Astrocyte (in vitro differentiated cells and primary cell): ENCODE measurements around the gene ZEB2. TPM values are rescaled to one million over a fixed set of nuclear protein-coding genes. Genes with fewer than 3 reads are reported as not detected.

Experiments
- DNase-seq: peaks from one replicate; pipeline ENCODE4 v3.0.0-alpha.2; 2010; ENCODE audit warnings: low read depth
- FAIRE-seq: peaks from 2 replicates; lab custom pipeline; 2011; peaks lifted over from hg19 to GRCh38; lab: Jason Lieb, UNC
- H2AFZ ChIP-seq: 2 replicates; pipeline ENCODE4 v1.6.0; 2012; ENCODE audit warnings: low read depth, low read length, inconsistent platforms
- H3K27ac ChIP-seq: 2 replicates; pipeline ENCODE4 v1.5.1; 2011; ENCODE audit warnings: low read depth, low read length, inconsistent platforms
- H3K27me3 ChIP-seq: 2 replicates; pipeline ENCODE4 v1.6.0; 2011; ENCODE audit warnings: low read length, inconsistent platforms; ENCODE audit not compliant: insufficient read depth
- H3K36me3 ChIP-seq: 2 replicates; pipeline ENCODE4 v1.5.1; 2011; ENCODE audit warnings: low read length, inconsistent platforms; ENCODE audit not compliant: insufficient read depth
- H3K4me1 ChIP-seq: 2 replicates; pipeline ENCODE4 v1.5.1; 2011; ENCODE audit warnings: low read length, inconsistent platforms; ENCODE audit not compliant: insufficient read depth
- H3K4me2 ChIP-seq: 2 replicates; pipeline ENCODE4 v1.6.0; 2012; ENCODE audit warnings: low read length, inconsistent platforms
- H3K4me3 ChIP-seq: 2 replicates; pipeline ENCODE4 v1.5.1; 2011; ENCODE audit warnings: low read depth, mild to moderate bottlenecking, low read length, inconsistent platforms; ENCODE audit not compliant: insufficient read depth
- H3K79me2 ChIP-seq: 2 replicates; pipeline ENCODE4 v1.6.0; 2012; ENCODE audit warnings: mild to moderate bottlenecking, low read length, inconsistent platforms; ENCODE audit not compliant: insufficient read depth
- H3K9ac ChIP-seq: 2 replicates; pipeline ENCODE4 v1.6.0; 2012; ENCODE audit warnings: mild to moderate bottlenecking, low read length, inconsistent platforms
- H3K9me3 ChIP-seq: 2 replicates; pipeline ENCODE4 v1.5.1; 2012; ENCODE audit warnings: low read depth, mild to moderate bottlenecking, low read length, inconsistent platforms; ENCODE audit not compliant: insufficient read depth
- H4K20me1 ChIP-seq: 2 replicates; pipeline ENCODE4 v1.6.0; 2012; ENCODE audit warnings: low read length, inconsistent platforms; ENCODE audit not compliant: insufficient read depth
- H3K27ac Mint-ChIP-seq: one replicate; pipeline ENCODE4 v1.8.0; 2021; ENCODE audit warnings: mild to moderate bottlenecking, mixed read lengths; ENCODE audit not compliant: unreplicated experiment
- H3K27me3 Mint-ChIP-seq: one replicate; pipeline ENCODE4 v1.8.0; 2021; ENCODE audit warnings: low read depth, mixed read lengths; ENCODE audit not compliant: unreplicated experiment
- H3K36me3 Mint-ChIP-seq: one replicate; pipeline ENCODE4 v1.8.0; 2021; ENCODE audit warnings: low read depth, mixed read lengths; ENCODE audit not compliant: unreplicated experiment
- H3K4me1 Mint-ChIP-seq: one replicate; pipeline ENCODE4 v1.8.0; 2021; ENCODE audit warnings: low read depth, mixed read lengths; ENCODE audit not compliant: unreplicated experiment
- H3K4me3 Mint-ChIP-seq: one replicate; pipeline ENCODE4 v1.8.0; 2021; ENCODE audit warnings: mild to moderate bottlenecking, moderate library complexity, mixed read lengths; ENCODE audit not compliant: unreplicated experiment
- H3K9me3 Mint-ChIP-seq: one replicate; pipeline ENCODE4 v1.8.0; 2021; ENCODE audit warnings: mild to moderate bottlenecking, mixed read lengths; ENCODE audit not compliant: unreplicated experiment
- EZH2 ChIP-seq: IDR thresholded peaks from 2 replicates; pipeline ENCODE4 v1.6.1; 2012; ENCODE audit warnings: mild to moderate bottlenecking, low read length, inconsistent platforms; ENCODE audit not compliant: insufficient read depth
- total RNA-seq: library from RNA; stranded (reverse); gene quantifications from 2 replicates; pipeline ENCODE4 v1.2.1, GENCODE V29; 2021
- TF ChIP-seq, protein P1 (sequence below): IDR thresholded peaks from 2 replicates; pipeline ENCODE4 v1.5.1; 2011; ENCODE audit warnings: low read depth, mild to moderate bottlenecking, inconsistent platforms, low read length, moderate library complexity; ENCODE audit not compliant: insufficient read depth

Gene ZEB2
- total RNA-seq, 1 donor from 2014 or later = 84.9 TPM

DNA sequence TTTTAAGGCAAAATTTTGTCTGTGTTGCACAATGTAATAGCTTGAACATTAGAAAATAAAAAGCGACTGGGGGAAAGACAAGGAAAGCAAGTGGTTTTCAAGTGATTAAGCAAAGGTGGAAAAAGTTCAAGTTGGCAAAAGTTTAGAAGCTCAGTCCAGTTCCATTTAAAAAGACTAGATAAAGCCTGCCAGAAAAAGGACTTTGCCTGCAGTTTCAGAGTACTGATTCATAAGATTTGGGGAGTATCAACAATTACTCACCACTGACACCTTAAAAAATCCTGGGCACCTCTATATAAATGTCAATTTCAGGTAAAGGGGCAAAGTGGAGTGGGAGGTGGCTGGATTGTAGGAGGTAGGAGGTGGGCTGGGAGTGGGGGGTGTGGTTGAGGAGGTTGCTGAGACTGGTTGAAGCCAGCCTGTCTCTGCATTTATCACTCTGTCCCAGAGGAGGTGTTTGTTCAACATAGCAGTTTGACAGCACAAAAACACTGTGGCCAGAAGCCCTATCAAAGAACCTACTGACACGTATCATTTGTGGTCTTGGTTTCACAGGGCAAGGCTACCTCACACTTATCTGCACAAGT, 14.6 kb downstream of the ZEB2 start:
- Mint-ChIP-seq H3K36me3 (peaks cover 4% of the 10 kb centered on the region), H3K9me3 (no peaks in the 10 kb centered on the region), H3K27ac (no peak overlapping the region), H3K4me3 (no peak overlapping the region), H3K4me1 (peaks cover 76% of the 10 kb centered on the region), H3K27me3 (no peaks in the 10 kb centered on the region)
- no peak overlapping the region for H3K27ac ChIP-seq
- H3K9me3 ChIP-seq = no peaks in the 10 kb centered on the region
- no peak overlapping the region for H3K4me3 ChIP-seq
- no peak overlapping the region for H2AFZ ChIP-seq
- no peak for TF ChIP-seq EZH2
- TF ChIP-seq, protein P1, sequence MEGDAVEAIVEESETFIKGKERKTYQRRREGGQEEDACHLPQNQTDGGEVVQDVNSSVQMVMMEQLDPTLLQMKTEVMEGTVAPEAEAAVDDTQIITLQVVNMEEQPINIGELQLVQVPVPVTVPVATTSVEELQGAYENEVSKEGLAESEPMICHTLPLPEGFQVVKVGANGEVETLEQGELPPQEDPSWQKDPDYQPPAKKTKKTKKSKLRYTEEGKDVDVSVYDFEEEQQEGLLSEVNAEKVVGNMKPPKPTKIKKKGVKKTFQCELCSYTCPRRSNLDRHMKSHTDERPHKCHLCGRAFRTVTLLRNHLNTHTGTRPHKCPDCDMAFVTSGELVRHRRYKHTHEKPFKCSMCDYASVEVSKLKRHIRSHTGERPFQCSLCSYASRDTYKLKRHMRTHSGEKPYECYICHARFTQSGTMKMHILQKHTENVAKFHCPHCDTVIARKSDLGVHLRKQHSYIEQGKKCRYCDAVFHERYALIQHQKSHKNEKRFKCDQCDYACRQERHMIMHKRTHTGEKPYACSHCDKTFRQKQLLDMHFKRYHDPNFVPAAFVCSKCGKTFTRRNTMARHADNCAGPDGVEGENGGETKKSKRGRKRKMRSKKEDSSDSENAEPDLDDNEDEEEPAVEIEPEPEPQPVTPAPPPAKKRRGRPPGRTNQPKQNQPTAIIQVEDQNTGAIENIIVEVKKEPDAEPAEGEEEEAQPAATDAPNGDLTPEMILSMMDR = no peak
- DNase-seq = peak; percentile 65
- FAIRE-seq = peak; percentile 71
- H3K9ac ChIP-seq = no peak overlapping the region
- peaks cover 76% of the 10 kb centered on the region for H3K79me2 ChIP-seq
- H3K27me3 ChIP-seq = no peaks in the 10 kb centered on the region
- peaks cover 14% of the 10 kb centered on the region for H4K20me1 ChIP-seq
- peak overlapping the region; percentile 11 for H3K4me2 ChIP-seq
- peaks cover 18% of the 10 kb centered on the region for H3K4me1 ChIP-seq
- no peaks in the 10 kb centered on the region for H3K36me3 ChIP-seq

DNA sequence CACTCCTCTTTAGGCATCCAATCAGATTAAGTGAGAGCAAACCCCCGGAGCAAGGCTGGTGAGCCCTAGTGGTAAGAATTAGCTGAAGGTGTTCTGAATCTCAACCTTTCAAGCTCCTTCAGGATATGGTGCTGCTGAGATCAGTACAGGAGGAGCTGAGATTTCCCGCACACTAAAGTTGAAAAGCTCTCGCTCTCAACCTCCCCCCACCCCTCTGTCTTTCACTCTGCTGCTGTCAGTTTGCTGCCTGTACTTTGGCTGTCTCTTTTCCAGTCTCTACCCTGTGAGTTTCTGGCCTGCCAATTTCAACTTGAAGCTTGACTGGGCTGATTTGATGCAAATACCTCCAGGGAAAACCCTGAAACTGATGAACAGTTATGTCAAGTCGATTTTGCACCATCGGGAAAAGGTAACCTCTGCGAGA, 15.7 kb downstream of the ZEB2 start:
- H3K27me3 ChIP-seq = no peaks in the 10 kb centered on the region

DNA sequence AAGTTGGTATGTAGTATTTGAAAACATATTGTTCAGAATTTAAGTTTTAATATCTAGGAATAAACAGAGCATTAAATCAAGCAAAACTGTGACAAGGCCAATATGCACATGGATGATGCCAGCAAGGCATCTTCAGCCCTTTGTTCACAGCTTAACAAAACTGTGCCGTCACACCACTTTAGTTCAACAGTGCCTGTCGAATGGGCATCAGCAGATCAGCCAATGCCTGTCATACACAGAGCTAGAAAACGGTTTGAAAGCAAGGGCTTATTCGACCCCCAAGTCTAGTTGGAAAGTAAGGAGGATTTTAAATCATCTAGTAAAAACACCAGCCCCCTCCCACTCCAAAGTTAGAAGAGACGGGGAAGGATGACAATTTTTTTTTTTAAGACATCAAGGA, 16.7 kb downstream of the ZEB2 start:
- Mint-ChIP-seq H3K27ac (no peak overlapping the region), H3K9me3 (no peaks in the 10 kb centered on the region), H3K36me3 (peaks cover 4% of the 10 kb centered on the region), H3K27me3 (no peaks in the 10 kb centered on the region), H3K4me1 (peaks cover 58% of the 10 kb centered on the region), H3K4me3 (no peak overlapping the region)
- TF ChIP-seq, protein P1 = no peak
- TF ChIP-seq EZH2 = no peak
- peaks cover 4% of the 10 kb centered on the region for H3K36me3 ChIP-seq
- H2AFZ ChIP-seq = no peak overlapping the region
- H3K4me1 ChIP-seq = peaks cover 10% of the 10 kb centered on the region
- H3K9me3 ChIP-seq = no peaks in the 10 kb centered on the region
- no peak for FAIRE-seq
- DNase-seq = no peak
- peaks cover 71% of the 10 kb centered on the region for H3K79me2 ChIP-seq
- H3K4me3 ChIP-seq = no peak overlapping the region
- no peak overlapping the region for H3K4me2 ChIP-seq
- H4K20me1 ChIP-seq = peaks cover 14% of the 10 kb centered on the region
- H3K9ac ChIP-seq = no peak overlapping the region
- no peak overlapping the region for H3K27ac ChIP-seq
- no peaks in the 10 kb centered on the region for H3K27me3 ChIP-seq

More for the DNA sequence above, 15.7 kb downstream of the ZEB2 start:
- Mint-ChIP-seq H3K27me3 (no peaks in the 10 kb centered on the region), H3K27ac (peak overlapping the region; percentile 49), H3K4me1 (peaks cover 68% of the 10 kb centered on the region), H3K36me3 (peaks cover 4% of the 10 kb centered on the region), H3K4me3 (no peak overlapping the region), H3K9me3 (no peaks in the 10 kb centered on the region)
- peaks cover 4% of the 10 kb centered on the region for H3K36me3 ChIP-seq
- H3K9ac ChIP-seq = no peak overlapping the region
- no peak overlapping the region for H3K4me3 ChIP-seq
- no peaks in the 10 kb centered on the region for H3K9me3 ChIP-seq
- peaks cover 73% of the 10 kb centered on the region for H3K79me2 ChIP-seq
- H2AFZ ChIP-seq = no peak overlapping the region
- no peak for FAIRE-seq
- TF ChIP-seq, protein P1 = peak; percentile 11
- TF ChIP-seq EZH2 = no peak
- H4K20me1 ChIP-seq = peaks cover 14% of the 10 kb centered on the region
- H3K4me1 ChIP-seq = peaks cover 16% of the 10 kb centered on the region
- no peak overlapping the region for H3K4me2 ChIP-seq
- DNase-seq = no peak
- no peak overlapping the region for H3K27ac ChIP-seq
